CD4-positive, alpha-beta T cell treated with Interleukin-4 for 4 hours (primary cell): ENCODE results near the gene PDXDC1.
"Not testable (repeated sequence)": the region's sequence is repeated elsewhere in the genome, so short reads cannot be mapped to it uniquely, and the experiment has no call there.

Experiments used
- DNase-seq: peaks from one replicate; pipeline ENCODE4 v3.0.0-alpha.2; 2020

Gene PDXDC1

DNA sequence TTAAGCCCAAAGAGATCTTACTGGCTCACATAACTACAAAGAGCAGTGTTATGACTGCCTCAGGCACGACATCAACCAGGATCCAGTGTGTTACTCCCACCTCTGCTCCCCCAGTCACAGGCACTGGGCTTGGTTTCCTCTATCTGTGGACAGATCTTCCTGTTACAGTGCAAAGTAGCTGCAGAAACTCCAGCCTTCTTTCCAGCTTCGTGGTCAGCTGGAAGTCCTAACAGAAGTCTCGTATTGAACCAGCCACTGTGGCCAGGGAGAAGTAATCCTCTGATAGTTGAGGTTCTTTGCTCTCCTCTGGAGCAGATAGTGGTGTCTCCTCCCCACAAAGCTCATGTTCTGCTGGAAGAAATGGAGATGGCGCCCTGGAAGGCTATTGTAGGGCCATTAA lies 41.5 kb downstream of the PDXDC1 start:
- not testable (repeated sequence) for DNase-seq

DNA sequence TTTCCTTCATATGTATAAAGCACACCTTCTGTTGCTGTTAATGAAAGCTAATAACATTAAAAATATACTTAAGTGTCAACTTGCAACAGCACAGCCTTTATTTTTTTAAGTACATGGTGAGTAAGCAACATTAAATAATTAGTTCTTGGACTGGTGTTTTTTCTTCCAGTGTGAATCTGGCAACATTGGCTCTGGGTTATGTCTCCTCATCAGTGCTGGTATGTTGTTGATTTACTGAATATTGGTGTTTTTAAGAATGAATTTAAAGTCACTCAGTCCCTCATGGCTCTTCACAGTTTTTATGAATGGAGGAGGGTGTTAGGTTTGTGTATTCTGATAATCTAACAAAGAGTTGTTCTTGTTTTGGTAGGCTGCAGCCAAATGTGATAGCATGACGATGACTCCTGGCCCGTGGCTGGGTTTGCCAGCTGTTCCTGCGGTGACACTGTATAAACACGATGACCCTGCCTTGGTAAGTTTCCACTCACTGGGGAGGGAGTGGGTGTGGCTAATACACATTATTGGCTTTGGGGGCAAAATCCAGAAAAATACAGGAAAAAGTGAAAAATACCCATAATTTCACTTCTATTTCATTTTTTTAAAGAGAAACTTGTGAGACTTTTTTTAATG lies 42.2 kb downstream of the PDXDC1 start:
- DNase-seq: not testable (repeated sequence)

DNA sequence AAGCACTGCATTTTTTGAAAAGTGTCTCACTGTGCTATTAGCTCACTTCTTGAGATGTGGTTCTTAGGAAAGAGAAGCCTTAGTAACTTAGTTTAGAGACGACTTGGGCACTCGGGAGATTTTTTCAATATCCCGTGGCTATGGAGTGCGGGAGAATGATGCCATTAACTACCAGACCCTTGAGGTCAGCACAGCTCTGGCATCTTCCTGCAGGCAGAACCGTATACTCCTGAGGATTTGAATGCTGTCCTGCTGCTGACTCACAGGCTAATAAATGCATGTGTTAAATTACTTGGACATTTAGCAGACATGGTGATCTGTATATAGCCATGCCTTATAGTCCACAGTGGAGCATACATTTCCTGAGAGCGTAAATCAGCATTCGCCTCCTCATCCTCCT lies 46.6 kb downstream of the PDXDC1 start:
- DNase-seq: not testable (repeated sequence)

GRCh38 chr16:15022194-15022593 lies 47.4 kb downstream of the PDXDC1 start:
- peak; percentile 75 for DNase-seq

DNA sequence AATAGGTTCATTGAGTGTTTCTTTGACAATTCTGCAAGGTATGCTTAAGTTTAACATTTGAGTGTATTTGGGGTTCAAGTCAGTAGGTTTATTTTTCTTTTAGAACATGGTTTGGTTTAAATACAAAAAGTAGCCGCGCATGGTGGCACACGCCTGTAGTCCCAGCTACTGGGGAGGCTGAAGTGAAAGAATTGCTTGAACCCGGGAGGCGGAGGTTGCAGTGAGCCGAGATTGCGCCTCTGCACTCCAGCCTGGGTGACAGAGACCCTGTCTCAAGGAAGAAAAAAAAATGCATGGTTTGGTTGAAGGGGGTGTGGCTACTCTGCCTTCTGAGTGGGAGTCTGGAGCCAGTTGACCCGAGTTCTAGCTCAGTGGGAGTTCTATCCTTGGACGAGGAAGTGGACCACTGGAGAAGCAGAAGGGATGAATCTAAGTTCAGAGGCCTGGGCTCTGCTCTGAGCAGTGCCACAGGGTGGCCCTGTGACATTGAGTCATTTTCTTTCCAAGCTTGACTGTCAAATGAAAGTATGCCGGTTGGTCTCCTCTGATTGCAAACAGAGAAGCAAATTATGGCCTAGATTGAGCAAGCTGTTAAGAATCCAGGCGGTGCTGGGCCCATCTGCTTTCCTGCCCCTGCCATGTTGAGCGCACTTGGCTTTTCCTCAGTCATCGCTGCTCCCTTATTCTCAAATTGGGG lies 48.7 kb downstream of the PDXDC1 start:
- not testable (repeated sequence) for DNase-seq

DNA sequence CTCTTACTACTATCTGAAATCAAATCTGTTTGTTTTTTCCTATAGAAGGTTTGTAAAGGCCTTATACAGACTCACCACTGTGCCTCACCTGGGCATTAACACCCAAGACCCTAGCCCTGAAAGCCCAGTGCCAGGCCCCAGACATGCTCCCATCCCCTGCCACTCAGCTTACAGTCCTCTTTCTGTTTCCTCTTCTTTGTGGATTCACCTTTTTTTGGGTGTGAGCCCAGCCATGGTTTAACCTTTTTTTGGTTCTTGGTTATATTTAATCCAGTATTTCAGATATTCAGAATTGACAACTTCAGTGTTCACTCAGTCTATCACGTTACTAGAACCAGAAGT lies 50.0 kb downstream of the PDXDC1 start:
- DNase-seq: not testable (repeated sequence)

DNA sequence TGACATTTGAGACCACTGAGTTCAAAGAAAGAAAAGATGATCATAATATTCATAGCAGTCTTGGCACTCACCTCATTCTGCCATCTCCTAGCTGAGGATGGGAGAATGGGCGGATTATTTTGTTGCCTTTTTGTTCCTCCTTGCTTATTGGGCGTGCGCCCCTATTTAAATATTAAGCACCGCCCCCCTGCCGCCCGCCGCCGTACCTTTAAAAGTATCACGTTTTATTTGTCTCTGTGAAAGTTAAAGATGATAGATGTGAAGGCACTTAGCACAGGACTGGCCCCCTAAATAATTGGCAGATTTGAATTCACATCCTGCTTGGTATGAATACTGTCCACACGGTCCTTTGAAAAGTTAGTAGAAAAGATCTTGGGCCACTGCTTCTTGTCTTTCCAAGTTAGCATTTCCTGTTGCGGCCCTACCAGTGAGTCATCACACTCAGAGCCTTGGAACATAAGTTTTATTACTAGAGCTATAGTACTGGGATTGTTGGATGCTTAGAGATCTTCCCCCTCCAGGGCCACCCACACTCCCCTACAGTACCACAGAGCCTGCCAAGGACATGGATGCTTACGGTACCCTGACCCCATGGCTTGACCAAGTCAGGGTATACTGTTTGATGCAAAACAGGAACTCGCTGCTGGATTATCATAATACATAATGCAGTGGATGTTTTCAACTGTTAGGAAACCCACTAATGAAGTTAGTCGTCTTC lies 50.6 kb downstream of the PDXDC1 start:
- DNase-seq: not testable (repeated sequence)

DNA sequence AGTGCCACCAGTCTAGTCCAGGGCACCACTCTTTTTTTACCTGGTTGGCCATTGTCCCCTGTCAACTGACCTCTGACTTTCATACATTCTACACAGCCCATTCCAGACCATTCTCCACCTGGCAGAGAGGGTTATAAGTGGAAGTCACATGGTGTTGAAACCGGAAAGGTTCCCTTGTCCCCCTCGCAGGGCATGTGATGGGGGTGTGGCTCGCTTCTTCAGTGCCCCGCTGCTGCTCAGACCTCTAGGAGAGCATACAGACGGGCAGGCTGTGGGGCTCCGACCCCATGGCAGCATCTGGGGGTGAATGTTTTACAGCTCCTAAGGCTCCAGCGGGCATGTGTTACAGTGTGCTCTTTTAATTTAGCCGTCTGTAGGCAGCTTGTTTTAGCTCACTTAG lies 52.2 kb downstream of the PDXDC1 start:
- not testable (repeated sequence) for DNase-seq

DNA sequence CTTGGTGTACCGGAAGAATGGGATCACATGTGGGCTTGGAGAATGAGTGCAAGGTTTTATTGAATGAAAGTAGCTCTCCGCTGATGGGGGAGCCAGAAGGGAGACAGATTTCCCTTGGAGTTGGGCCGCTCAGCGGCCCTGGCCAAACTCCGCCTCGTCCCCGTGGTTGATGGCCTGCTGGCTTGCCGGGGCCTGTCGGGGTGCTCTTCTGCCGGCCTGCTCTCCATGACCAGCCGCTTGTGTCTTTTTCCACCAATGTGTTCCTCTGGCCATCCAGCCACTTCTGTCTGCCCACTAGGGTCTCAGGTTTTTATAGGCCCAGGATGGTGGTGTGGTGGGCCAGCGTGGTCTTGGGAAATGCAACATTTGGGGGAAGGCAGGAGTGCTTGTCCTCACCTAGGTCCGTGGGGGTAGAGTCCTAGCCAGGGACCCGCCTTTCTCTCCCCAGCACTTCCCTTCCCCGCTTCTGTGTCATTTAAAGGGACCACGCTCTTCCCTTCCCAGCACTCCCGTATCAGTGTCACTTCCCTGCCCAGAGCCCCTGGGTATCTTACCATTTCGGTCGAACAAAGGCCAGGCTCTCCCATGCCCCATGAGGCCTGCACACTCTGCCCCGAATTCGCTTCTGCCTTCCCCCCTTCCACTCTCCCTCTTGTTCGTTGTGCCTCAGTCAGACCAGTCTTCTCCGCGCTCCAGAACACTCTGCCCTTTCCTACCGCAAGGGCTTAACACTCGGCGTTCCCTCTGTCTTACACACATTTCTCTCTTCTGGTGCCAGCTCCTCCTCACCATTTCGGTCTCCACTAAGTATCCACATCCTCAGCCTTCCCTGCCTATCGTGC lies 52.9 kb downstream of the PDXDC1 start:
- not testable (repeated sequence) for DNase-seq

DNA sequence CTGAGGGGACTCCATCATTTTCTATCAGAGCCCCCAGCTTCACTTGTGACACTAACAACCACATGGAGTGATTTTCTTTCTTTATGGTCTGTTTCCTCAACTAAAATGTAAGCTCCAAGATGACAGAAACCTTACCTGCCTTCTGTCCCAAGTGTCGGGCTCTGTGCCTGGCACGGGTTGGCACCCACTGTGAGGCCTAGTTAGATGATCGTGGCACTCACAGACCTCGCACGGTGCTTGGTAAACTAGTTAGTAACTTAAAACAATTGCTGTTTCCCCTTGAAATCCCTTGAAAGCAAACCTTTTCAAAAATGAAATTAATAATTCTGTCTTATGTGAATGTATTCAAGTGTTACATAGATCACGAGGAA lies 53.5 kb downstream of the PDXDC1 start:
- DNase-seq: not testable (repeated sequence)

DNA sequence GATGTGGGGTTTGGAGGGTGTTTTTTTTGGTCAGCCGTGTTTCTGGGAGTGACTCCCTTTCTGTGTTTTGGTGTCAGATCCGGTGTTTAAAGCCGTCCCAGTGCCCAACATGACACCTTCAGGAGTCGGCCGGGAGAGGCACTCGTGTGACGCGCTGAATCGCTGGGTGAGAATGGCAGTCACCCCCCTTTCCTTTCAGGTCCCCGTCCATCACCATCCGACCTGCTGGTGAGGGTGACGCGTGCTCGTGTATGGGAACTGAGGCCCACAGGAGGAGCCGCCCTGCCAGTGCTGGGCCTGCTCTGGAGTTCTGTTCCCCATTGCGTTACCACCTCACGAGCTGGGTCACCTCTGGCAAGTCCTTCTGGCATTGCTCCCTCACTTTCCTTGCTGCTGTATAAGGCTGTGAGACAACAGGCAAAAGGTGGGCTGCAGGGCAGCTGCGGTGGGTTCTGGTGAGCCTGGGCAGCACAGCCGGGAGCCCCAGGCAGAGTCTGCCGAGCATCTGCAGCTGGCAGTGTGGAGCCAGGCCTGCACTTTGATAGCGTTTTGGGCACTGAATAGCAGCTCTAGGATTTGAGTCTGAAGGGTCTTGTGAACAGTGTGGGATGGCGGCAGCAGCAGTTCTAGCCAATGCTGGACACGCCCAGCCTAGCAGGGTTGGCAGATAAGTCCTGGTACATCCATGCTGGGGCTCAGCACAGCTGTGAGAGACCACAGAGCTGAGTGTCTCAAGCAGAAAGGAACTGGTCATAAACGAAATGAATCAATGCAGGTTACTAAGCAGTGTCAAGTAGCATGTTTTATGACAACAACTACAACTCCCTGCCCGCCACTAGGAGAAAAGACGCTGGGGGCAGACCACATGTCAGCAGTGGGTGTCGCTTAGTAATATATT lies 54.2 kb downstream of the PDXDC1 start:
- not testable (repeated sequence) for DNase-seq

DNA sequence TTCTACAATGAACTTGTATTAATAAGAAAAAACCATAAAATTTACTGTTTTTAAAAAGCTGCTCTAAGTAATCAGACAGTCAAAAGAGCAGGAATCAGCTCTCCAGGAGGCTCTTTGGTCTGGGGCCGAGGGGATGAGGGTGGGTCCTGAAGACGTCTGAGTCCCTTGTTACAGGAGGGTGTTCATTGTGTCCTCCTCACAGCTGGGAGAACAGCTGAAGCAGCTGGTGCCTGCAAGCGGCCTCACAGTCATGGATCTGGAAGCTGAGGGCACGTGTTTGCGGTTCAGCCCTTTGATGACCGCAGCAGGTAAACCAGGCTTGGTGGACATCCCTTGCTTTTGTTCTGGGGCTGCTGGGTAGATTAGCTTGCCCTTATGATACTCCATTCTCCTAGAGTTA lies 54.9 kb downstream of the PDXDC1 start:
- not testable (repeated sequence) for DNase-seq

DNA sequence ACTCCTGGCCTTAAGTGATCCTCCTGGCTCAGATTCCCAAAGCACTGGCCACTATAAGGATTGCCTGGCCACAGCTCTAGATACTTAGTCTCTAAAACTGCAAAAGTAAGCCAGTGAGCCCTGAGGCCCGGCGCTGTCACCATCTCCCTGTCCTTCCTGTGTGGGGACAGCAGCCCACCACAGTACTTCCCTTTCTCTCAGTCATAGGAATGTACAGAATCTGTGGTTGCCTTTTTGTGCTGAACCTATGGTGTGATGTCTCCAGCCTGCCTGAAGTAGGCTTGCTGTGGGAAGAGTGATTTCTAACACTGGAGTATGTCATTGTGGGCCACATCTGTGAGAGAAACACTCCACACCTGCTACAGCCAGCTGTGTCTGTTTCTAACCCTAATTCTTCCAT lies 56.4 kb downstream of the PDXDC1 start:
- no peak for DNase-seq

- DNase-seq: no peak
Observed at GRCh38 chr16:15031586-15031985, 56.8 kb downstream of the PDXDC1 start.

DNA sequence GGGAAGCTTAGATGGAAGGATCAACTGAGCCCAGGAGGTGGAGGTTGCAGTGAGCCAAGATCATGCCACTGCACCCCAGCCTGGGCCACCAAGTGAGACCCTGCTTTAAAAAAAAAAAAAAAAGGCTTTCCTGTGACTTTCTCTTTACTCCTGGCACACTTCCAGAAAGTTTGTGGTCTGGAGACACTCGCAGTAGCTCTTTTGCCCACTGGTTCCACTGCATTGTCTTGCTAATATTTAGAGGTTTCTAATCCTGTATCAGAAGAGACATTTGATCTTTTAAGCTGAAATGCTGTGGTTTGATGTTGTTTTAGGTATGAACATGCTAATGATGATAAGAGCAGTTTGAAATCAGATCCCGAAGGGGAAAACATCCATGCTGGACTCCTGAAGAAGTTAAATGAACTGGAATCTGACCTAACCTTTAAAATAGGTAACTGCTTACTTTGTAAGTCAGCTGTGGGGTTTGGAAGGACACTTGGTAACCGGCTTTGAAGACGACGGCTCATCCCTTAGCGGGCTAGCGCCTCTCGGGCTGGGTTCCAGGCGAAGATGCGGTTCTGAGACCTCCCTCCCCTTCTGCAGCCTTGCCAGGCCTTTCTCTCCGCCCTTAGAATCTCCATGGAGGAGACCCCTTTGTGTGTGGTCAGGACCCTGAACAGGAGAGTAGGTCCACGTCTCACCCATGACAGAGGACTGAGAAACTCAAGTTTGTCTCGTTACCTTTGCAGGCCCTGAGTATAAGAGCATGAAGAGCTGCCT lies 57.9 kb downstream of the PDXDC1 start:
- no peak for DNase-seq

- DNase-seq: no peak
Observed at GRCh38 chr16:15033309-15033707, 58.5 kb downstream of the PDXDC1 start.

- no peak for DNase-seq
Observed at GRCh38 chr16:15034266-15035162, 59.7 kb downstream of the PDXDC1 start.

GRCh38 chr16:15035163-15035729 lies 60.4 kb downstream of the PDXDC1 start:
- DNase-seq: no peak

DNA sequence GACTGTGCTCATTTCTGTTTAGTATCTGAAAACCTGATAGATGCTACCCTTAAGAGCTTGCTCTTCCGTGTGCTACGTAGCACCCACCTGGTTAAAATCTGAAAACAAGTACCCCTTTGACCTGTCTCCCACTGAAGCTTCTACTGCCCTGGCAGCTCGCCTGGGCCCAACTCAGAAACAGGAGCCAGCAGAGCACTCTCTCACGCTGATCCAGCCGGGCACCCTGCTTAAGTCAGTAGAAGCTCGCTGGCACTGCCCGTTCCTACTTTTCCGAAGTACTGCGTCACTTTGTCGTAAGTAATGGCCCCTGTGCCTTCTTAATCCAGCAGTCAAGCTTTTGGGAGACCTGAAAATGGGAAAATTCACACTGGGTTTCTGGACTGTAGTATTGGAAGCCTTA lies 62.2 kb downstream of the PDXDC1 start:
- DNase-seq: no peak

GRCh38 chr16:15037745-15038144 lies 62.9 kb downstream of the PDXDC1 start:
- DNase-seq: no peak
